B cell (primary cell): ENCODE data around the gene BARHL2. TPM values are rescaled to one million over a fixed set of nuclear protein-coding genes. Genes with fewer than 3 reads are reported as not detected.

Source experiments
- ATAC-seq: fragments of 200-7000 bp; cut with Tn5 transposase; one replicate; pipeline ENCODE4 v1.10.0; 2021; ENCODE audit warnings: low read depth, mild to moderate bottlenecking, moderate number of reproducible peaks, moderate library complexity
- CTCF ChIA-PET: fragments of 350-600 bp; sonication (Branson Sonifier 250); formaldehyde crosslinking; loops from one replicate; lab custom pipeline; 2021; ENCODE audit warnings: antibody characterized with exemption, inconsistent platforms; lab: Charles Lee
- POLR2A ChIA-PET: fragments of 350-600 bp; sonication (Branson Sonifier 250); formaldehyde crosslinking; loops from one replicate; lab custom pipeline; 2021; ENCODE audit warnings: antibody characterized with exemption; lab: Charles Lee
- DNase-seq: peaks from one replicate; pipeline ENCODE4 v3.0.0; 2013
- H2AFZ ChIP-seq: 2 replicates; pipeline ENCODE4 v1.6.1; 2012; ENCODE audit warnings: mild to moderate bottlenecking, low read depth, low read length; ENCODE audit not compliant: insufficient read depth, poor library complexity, severe bottlenecking
- H3K27ac ChIP-seq, 2 donors: 1 replicate in 1 of 2; 2 replicates in 1 of 2; pipeline ENCODE4 v1.5.1; 2012 to 2013; ENCODE audit warnings: low read length in 2 of 2, mild to moderate bottlenecking in 2 of 2, moderate library complexity in 1 of 2
- H3K27me3 ChIP-seq, 4 experiments: fragments of 200-600 bp in 1 of 4; sonication (generic) in 1 of 4; replicated peaks in 1 of 4; 1 replicate in 2 of 4; 2 replicates in 2 of 4; pipeline versions ENCODE4 v1.6.1 to v1.7.0; 2013 to 2016; ENCODE audit warnings: low read length in 3 of 4, mild to moderate bottlenecking in 2 of 4, mixed read lengths in 1 of 4, moderate library complexity in 1 of 4; ENCODE audit not compliant: insufficient read depth in 4 of 4, control insufficient read depth in 3 of 4; ENCODE audit errors: control extremely low read depth in 1 of 4
- H3K36me3 ChIP-seq, 2 experiments: replicated peaks in 1 of 2; 1 replicate in 1 of 2; 2 replicates in 1 of 2; pipeline versions ENCODE4 v1.6.1 to v1.7.1; 2013; ENCODE audit warnings: low read length in 1 of 2; ENCODE audit not compliant: insufficient read depth in 2 of 2, control insufficient read depth in 1 of 2; ENCODE audit errors: control extremely low read depth in 1 of 2, extremely low read depth in 1 of 2
- H3K4me1 ChIP-seq, 2 donors: fragments of 200-600 bp in 1 of 2; sonication (generic) in 1 of 2; 1 replicate in 1 of 2; 2 replicates in 1 of 2; pipeline versions ENCODE4 v1.5.1 to v1.6.1; 2013 to 2017; ENCODE audit warnings: low read length in 2 of 2; ENCODE audit not compliant: control insufficient read depth in 2 of 2, insufficient read depth in 2 of 2
- H3K4me2 ChIP-seq: replicated peaks from 2 replicates; pipeline ENCODE3; 2012; ENCODE audit warnings: mild to moderate bottlenecking, low read depth, low read length; ENCODE audit not compliant: poor library complexity, severe bottlenecking
- H3K4me3 ChIP-seq, 5 experiments: fragments of 200-600 bp in 1 of 5; sonication (generic) in 1 of 5; 1 replicate in 3 of 5; 2 replicates in 2 of 5; pipeline versions ENCODE4 v1.5.1 to v1.7.0; 2011 to 2016; ENCODE audit warnings: low read length in 4 of 5, mild to moderate bottlenecking in 4 of 5, low read depth in 2 of 5, control low read depth in 1 of 5, moderate library complexity in 1 of 5; ENCODE audit not compliant: insufficient read depth in 1 of 5; ENCODE audit errors: control extremely low read depth in 1 of 5, extremely low read depth in 1 of 5
- H3K79me2 ChIP-seq: fragments of 200-600 bp; sonication (generic); one replicate; pipeline ENCODE4 v1.6.0; 2016; ENCODE audit warnings: low read length; ENCODE audit not compliant: control insufficient read depth, insufficient read depth
- H3K9ac ChIP-seq: fragments of 200-600 bp; sonication (generic); 2 replicates; pipeline ENCODE4 v1.6.1; 2017; ENCODE audit warnings: mild to moderate bottlenecking, low read length, moderate library complexity
- H3K9me3 ChIP-seq, 3 donors: one replicate each; pipeline versions ENCODE4 v1.6.1 to v1.7.1; 2013; ENCODE audit warnings: low read length in 2 of 3; ENCODE audit not compliant: control insufficient read depth in 2 of 3, insufficient read depth in 1 of 3; ENCODE audit errors: control extremely low read depth in 1 of 3
- H4K20me1 ChIP-seq: 2 replicates; pipeline ENCODE4 v1.6.0; 2012; ENCODE audit warnings: mild to moderate bottlenecking, low read length; ENCODE audit not compliant: insufficient read depth, control insufficient read depth, poor library complexity, severe bottlenecking
- H3K27ac Mint-ChIP-seq: one replicate; pipeline ENCODE4 v1.8.0; 2021; ENCODE audit warnings: mixed read lengths
- H3K27me3 Mint-ChIP-seq: one replicate; pipeline ENCODE4 v1.8.0; 2021; ENCODE audit warnings: mixed read lengths
- H3K4me1 Mint-ChIP-seq: one replicate; pipeline ENCODE4 v1.8.0; 2021; ENCODE audit warnings: mixed read lengths
- H3K4me3 Mint-ChIP-seq: one replicate; pipeline ENCODE4 v1.8.0; 2021; ENCODE audit warnings: mixed read lengths
- H3K9me3 Mint-ChIP-seq: one replicate; pipeline ENCODE4 v1.8.0; 2022; ENCODE audit warnings: mixed read lengths; ENCODE audit not compliant: insufficient read depth
- EZH2 ChIP-seq: IDR thresholded peaks from 2 replicates; pipeline ENCODE4 v1.6.1; 2012; ENCODE audit warnings: borderline replicate concordance, low read depth, mild to moderate bottlenecking, moderate library complexity, low read length; ENCODE audit not compliant: insufficient read depth, poor library complexity, severe bottlenecking
- WGBS: methylation state at CpG from one replicate; pipeline ENCODE4 v1.1.5; 2013; ENCODE audit warnings: missing lambda C conversion rate; ENCODE audit not compliant: insufficient coverage; 5-methylcytosine and 5-hydroxymethylcytosine counted together
- intact Hi-C: fragments of 100-400 bp; cut with micrococcal nuclease; formaldehyde crosslinking; loops from one replicate; pipeline ENCODE4 v1.10.0; 2022
- polyA plus RNA-seq: library from polyadenylated mRNA; depleted of rRNA; stranded (reverse); fragments of >200 nt; gene quantifications from 2 replicates; pipeline ENCODE4 v1.2.3, GENCODE V29; 2012
- total RNA-seq, 2 donors: library from RNA; stranded (reverse); fragments of 120-200 nt in 1 of 2; gene quantifications; 1 replicate in 1 of 2; 2 replicates in 1 of 2; pipeline versions ENCODE4 v1.2.3 to v1.2.4, GENCODE V29; 2013 to 2022
- TF ChIP-seq, protein P1 (sequence below): fragments of 200-600 bp; IDR thresholded peaks from one replicate; pipeline ENCODE4 v1.8.0; 2022; ENCODE audit warnings: antibody characterized with exemption, mild to moderate bottlenecking

The BARHL2 gene
- total and polyA plus RNA-seq, 2 donors (not counting 1 experiment from before 2014, with no cell fraction given), result not detected

DNA sequence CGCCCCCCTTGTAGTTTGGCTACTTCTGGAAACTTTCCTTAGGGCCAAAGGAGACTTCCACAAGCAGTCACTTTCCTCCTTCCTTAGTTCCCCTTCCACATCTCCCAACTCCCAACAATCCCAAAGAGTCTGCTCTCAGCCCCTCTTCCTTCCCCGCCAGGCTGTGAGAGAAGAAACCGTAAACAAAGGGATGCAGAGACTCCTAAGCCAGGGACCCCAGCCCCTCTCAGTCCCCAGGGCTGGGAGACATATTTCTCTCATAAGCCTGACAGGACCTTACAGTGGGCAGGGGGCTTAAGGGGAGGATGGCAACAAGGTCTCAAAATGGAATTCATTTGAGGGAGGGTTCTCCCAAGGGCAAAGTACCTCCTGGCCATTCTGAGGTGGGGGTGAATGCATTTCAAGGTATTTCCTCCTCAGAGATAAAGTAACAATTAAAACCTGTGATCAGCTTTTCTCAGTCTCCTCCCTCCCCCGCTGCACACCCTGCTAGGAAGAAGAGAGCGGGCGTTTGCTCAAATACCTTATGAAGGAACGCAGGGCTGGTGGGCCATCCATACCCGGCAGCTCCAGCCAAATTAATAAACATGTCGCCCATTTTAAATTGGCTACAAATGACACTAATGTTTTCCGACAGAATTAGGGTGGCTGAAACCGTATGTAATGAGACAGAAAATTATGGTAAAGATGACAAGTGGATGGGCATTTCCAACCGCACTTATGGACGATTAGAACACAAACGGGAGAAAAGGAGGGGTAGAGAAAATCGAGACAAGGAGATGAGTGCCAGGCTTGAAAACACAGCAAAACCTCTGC is 4.0 kb downstream of the BARHL2 start:
- peaks cover 7% of the 10 kb centered on the region for H3K4me1 Mint-ChIP-seq
- ATAC-seq (no peak), DNase-seq (no peak)
- Histone ChIP-seq H3K27me3 (peaks cover 0 to 83% (median 73%) of the 10 kb centered on the region in 4 experiments), H4K20me1 (no peaks in the 10 kb centered on the region), H3K4me1 (peaks cover 8 to 36% of the 10 kb centered on the region in 2 donors), H2AFZ (no peak overlapping the region), H3K36me3 (no peaks in the 10 kb centered on the region), H3K27ac (no peak overlapping the region), H3K4me2 (no peak overlapping the region), H3K9me3 (peaks cover 0 to 38% (median 3%) of the 10 kb centered on the region in 3 donors), H3K4me3 (no peak overlapping the region), H3K79me2 (no peaks in the 10 kb centered on the region), H3K9ac (no peak overlapping the region)
- no peaks in the 10 kb centered on the region for H3K9me3 Mint-ChIP-seq
- intact Hi-C loops, result no loop called here
- H3K27ac Mint-ChIP-seq, result no peak overlapping the region
- ChIA-PET POLR2A (no interaction called here), CTCF (interaction anchor here (0.5 kb wide), 1 partner anchor 564 kb away, joined by 4 read pairs; no protein-coding TSS in a partner anchor)
- 15% methylated on average over 9 of the region's 15 CpGs for WGBS
- H3K4me3 Mint-ChIP-seq, result no peak overlapping the region
- no peak for TF ChIP-seq EZH2
- TF ChIP-seq, protein P1, sequence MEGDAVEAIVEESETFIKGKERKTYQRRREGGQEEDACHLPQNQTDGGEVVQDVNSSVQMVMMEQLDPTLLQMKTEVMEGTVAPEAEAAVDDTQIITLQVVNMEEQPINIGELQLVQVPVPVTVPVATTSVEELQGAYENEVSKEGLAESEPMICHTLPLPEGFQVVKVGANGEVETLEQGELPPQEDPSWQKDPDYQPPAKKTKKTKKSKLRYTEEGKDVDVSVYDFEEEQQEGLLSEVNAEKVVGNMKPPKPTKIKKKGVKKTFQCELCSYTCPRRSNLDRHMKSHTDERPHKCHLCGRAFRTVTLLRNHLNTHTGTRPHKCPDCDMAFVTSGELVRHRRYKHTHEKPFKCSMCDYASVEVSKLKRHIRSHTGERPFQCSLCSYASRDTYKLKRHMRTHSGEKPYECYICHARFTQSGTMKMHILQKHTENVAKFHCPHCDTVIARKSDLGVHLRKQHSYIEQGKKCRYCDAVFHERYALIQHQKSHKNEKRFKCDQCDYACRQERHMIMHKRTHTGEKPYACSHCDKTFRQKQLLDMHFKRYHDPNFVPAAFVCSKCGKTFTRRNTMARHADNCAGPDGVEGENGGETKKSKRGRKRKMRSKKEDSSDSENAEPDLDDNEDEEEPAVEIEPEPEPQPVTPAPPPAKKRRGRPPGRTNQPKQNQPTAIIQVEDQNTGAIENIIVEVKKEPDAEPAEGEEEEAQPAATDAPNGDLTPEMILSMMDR, result no peak
- peaks cover 69% of the 10 kb centered on the region for H3K27me3 Mint-ChIP-seq

DNA sequence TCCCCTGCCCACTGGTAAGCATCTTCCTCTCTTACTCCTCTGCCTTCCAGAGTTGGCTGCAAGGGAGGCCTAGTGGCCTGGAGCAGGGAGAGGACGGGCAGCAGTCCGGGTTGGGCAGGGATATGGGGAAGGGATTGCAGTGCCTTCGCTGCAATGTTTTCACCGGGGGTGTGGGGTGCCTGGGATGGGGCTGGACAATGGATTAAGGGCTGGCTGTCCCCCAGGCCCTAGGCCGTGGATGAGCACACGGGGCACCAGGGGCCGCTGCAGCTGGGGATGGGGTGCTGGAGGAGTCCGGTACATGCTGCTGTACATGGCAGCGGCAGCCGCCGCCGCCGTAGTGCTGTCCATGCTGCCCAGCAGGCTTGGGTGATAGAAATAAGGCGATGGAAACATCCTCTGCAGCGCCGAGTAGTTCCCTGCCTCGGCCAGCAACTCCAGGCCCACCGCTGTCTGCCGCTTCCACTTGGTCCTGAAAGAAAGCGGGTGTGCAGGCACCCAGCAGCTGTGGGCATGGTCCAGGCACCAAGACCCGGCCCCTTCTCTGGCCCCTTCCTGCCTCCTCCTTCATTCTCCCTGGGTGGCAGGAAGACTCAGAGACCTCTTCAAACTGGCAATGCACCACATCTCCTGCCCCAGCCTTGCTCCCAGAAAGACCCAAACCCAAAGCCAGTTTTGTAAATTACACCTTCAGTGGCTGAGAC is 4.8 kb downstream of the BARHL2 start:
- H4K20me1 ChIP-seq, result no peaks in the 10 kb centered on the region
- POLR2A ChIA-PET, result no interaction called here
- H3K27ac Mint-ChIP-seq, result no peak overlapping the region
- H3K4me1 Mint-ChIP-seq, result peaks cover 6% of the 10 kb centered on the region
- H3K27ac ChIP-seq, result no peak overlapping the region
- intact Hi-C loops, result no loop called here
- CTCF ChIA-PET, result interaction anchor here (1.3 kb wide), 1 partner anchor 9 kb away, joined by 3 read pairs; no protein-coding TSS in a partner anchor
- H3K9ac ChIP-seq, result no peak overlapping the region
- H3K27me3 ChIP-seq, result peaks cover 0 to 88% (median 80%) of the 10 kb centered on the region in 4 experiments
- WGBS, result 18% methylated on average over 21 of the region's 21 CpGs
- H3K4me2 ChIP-seq, result no peak overlapping the region
- peaks cover 7 to 41% of the 10 kb centered on the region in 2 donors for H3K4me1 ChIP-seq
- no peak overlapping the region for H3K4me3 ChIP-seq
- TF ChIP-seq EZH2, result no peak
- TF ChIP-seq, protein P1, result no peak
- H3K9me3 ChIP-seq, result peaks cover 0 to 32% (median 2%) of the 10 kb centered on the region in 3 donors
- no peak for DNase-seq
- no peak overlapping the region for H3K4me3 Mint-ChIP-seq
- H3K27me3 Mint-ChIP-seq, result peaks cover 73% of the 10 kb centered on the region
- ATAC-seq, result no peak
- no peaks in the 10 kb centered on the region for H3K9me3 Mint-ChIP-seq
- no peaks in the 10 kb centered on the region for H3K36me3 ChIP-seq
- H2AFZ ChIP-seq, result no peak overlapping the region
- no peaks in the 10 kb centered on the region for H3K79me2 ChIP-seq
